Lower lobe of right lung (tissue), 2 donors: ENCODE results near the gene EIPR1. TPM values are rescaled to one million over a fixed set of nuclear protein-coding genes. Genes with fewer than 3 reads are reported as not detected.
"Not testable (repeated sequence)": the region's sequence is repeated elsewhere in the genome, so short reads cannot be mapped to it uniquely, and the experiment has no call there.

Source experiments
- ATAC-seq, 2 donors: fragments of 200-7000 bp; cut with Tn5 transposase; one replicate each; pipeline ENCODE4 v1.9.1; 2020 to 2022; ENCODE audit warnings: mild to moderate bottlenecking in 2 of 2, moderate library complexity in 2 of 2
- DNase-seq: peaks from one replicate; pipeline ENCODE4 v3.0.0-alpha.2; 2020
- H3K27ac ChIP-seq: fragments of 200-600 bp; one replicate; pipeline ENCODE4 v1.8.0; 2022
- H3K27me3 ChIP-seq: fragments of 200-600 bp; one replicate; pipeline ENCODE4 v1.8.0; 2022; ENCODE audit warnings: low read depth
- H3K36me3 ChIP-seq: fragments of 200-600 bp; one replicate; pipeline ENCODE4 v1.8.0; 2022; ENCODE audit warnings: mild to moderate bottlenecking
- H3K4me1 ChIP-seq: fragments of 200-600 bp; one replicate; pipeline ENCODE4 v1.8.0; 2022
- H3K4me3 ChIP-seq: fragments of 200-600 bp; one replicate; pipeline ENCODE4 v1.8.0; 2022; ENCODE audit warnings: mild to moderate bottlenecking
- H3K9me3 ChIP-seq: fragments of 200-600 bp; one replicate; pipeline ENCODE4 v1.8.0; 2022
- CTCF ChIP-seq: fragments of 200-600 bp; IDR thresholded peaks from one replicate; pipeline ENCODE4 v1.8.0; 2022; ENCODE audit warnings: antibody characterized with exemption, mild to moderate bottlenecking
- intact Hi-C: fragments of 100-400 bp; cut with DNase I; formaldehyde crosslinking; loops from one replicate; pipeline ENCODE4 v1.11.0; 2022
- total RNA-seq: library from RNA; stranded (reverse); fragmentation: NEBNext Ultra II Directional; extraction: Animal tissue kit (Norgen Biotek cat#: 25700); gene quantifications from one replicate; pipeline ENCODE4 v1.2.1, GENCODE V29; 2021
- donor health status: DM: no; HTN: yes; CAD: no; lungs with severe emphysema.

The EIPR1 gene
- total RNA-seq, 1 donor from 2014 or later, result 14.9 TPM

GRCh38 chr2:3368261-3368722 lies 9.3 kb downstream of the EIPR1 start:
- Histone ChIP-seq H3K4me1 (no peaks in the 10 kb centered on the region), H3K27ac (no peak overlapping the region), H3K27me3 (no peaks in the 10 kb centered on the region), H3K4me3 (no peak overlapping the region), H3K36me3 (peaks cover 3% of the 10 kb centered on the region), H3K9me3 (no peaks in the 10 kb centered on the region)
- intact Hi-C loops, result no loop called here
- ATAC-seq, result no peak
- no peak for DNase-seq
- no peak for TF ChIP-seq CTCF

- DNase-seq (no peak), ATAC-seq (no peak)
- H3K4me1 ChIP-seq, result no peaks in the 10 kb centered on the region
- TF ChIP-seq CTCF, result no peak
- H3K4me3 ChIP-seq, result no peak overlapping the region
- peaks cover 3% of the 10 kb centered on the region for H3K36me3 ChIP-seq
- intact Hi-C loops, result no loop called here
- no peak overlapping the region for H3K27ac ChIP-seq
- H3K9me3 ChIP-seq, result no peaks in the 10 kb centered on the region
- no peaks in the 10 kb centered on the region for H3K27me3 ChIP-seq
Measured at GRCh38 chr2:3365219-3365618, 12.4 kb downstream of the EIPR1 start.

GRCh38 chr2:3361518-3362389 lies 15.9 kb downstream of the EIPR1 start:
- Histone ChIP-seq H3K27me3 (no peaks in the 10 kb centered on the region), H3K9me3 (no peaks in the 10 kb centered on the region), H3K4me3 (no peak overlapping the region), H3K27ac (no peak overlapping the region), H3K4me1 (peaks cover 7% of the 10 kb centered on the region), H3K36me3 (no peaks in the 10 kb centered on the region)
- no peak for ATAC-seq
- DNase-seq, result no peak
- no peak for TF ChIP-seq CTCF
- intact Hi-C loops, result no loop called here

GRCh38 chr2:3357926-3358325 lies 19.7 kb downstream of the EIPR1 start:
- no peak overlapping the region for H3K4me3 ChIP-seq
- DNase-seq (no peak), ATAC-seq (no peak)
- no peak for TF ChIP-seq CTCF
- H3K27me3 ChIP-seq, result no peaks in the 10 kb centered on the region
- H3K36me3 ChIP-seq, result peaks cover 6% of the 10 kb centered on the region
- intact Hi-C loops, result no loop called here
- no peaks in the 10 kb centered on the region for H3K9me3 ChIP-seq
- peaks cover 7% of the 10 kb centered on the region for H3K4me1 ChIP-seq
- H3K27ac ChIP-seq, result no peak overlapping the region

- H3K9me3 ChIP-seq, H3K4me3 ChIP-seq, intact Hi-C loops, ATAC-seq, DNase-seq, H3K27ac ChIP-seq, H3K4me1 ChIP-seq, H3K27me3 ChIP-seq: not testable (repeated sequence)
- peaks cover 11% of the 10 kb centered on the region for H3K36me3 ChIP-seq
Measured at GRCh38 chr2:3357446-3357845, 20.2 kb downstream of the EIPR1 start.

GRCh38 chr2:3356799-3357198 lies 20.8 kb downstream of the EIPR1 start:
- intact Hi-C loops, result no loop called here
- no peaks in the 10 kb centered on the region for H3K9me3 ChIP-seq
- ATAC-seq, result peak in 1 of 2 donors; percentile 14
- peaks cover 7% of the 10 kb centered on the region for H3K4me1 ChIP-seq
- H3K4me3 ChIP-seq, result no peak overlapping the region
- TF ChIP-seq CTCF, result no peak
- no peak for DNase-seq
- H3K27ac ChIP-seq, result no peak overlapping the region
- H3K36me3 ChIP-seq, result peaks cover 11% of the 10 kb centered on the region
- no peaks in the 10 kb centered on the region for H3K27me3 ChIP-seq
